ENCODE measurements around the gene RGS3. TPM values are rescaled to one million over a fixed set of nuclear protein-coding genes. Genes with fewer than 3 reads are reported as not detected.

The RGS3 gene
- total and polyA plus RNA-seq, 2 of the 13 experiments (the other 11 are each of a cell fraction or from before 2014, with no cell fraction given), result 17.1 to 28.8 TPM

DNA sequence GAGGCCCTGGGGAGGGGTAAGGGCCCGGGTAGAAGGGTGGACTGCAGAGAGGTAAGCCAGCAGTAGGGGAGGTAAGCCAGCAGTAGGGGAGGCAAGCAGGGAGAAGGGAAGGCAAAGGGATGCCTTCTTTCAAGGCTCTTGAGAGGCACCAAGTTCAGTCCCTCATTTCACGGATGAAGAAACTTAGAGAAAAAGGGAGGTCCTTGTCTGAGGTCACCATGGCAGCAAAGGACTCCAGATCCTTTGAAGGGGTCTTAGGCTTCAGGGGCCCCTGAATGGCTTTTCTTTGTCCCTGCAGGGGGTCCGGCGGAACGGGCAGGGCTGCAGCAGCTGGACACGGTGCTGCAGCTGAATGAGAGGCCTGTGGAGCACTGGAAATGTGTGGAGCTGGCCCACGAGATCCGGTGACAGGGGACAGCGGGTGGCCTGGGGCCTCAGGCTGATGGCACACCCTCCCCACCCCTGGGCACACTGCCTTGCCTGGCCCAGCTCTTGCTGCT lies 42.6 kb downstream of the RGS3 start:
- H3K4me3 ChIP-seq (replicated peaks in 1 of 3; ENCODE audit: insufficient read depth in 1 of 3, low read depth in 2 of 3, low read length in 3 of 3), result peak overlapping the region; percentile 14 to 32 (median 19); a peak in 3 of 6 replicates
- H3K4me1 ChIP-seq (ENCODE audit: insufficient read depth, low read length), result peaks cover 94% of the 10 kb centered on the region
- WGBS (ENCODE audit: low lambda C conversion rate), result 95% methylated on average over 6 of the region's 9 CpGs
- intact Hi-C loops (cut with micrococcal nuclease; ENCODE audit: unreplicated experiment) (loop anchor here (5.0 kb wide), 2 partner anchors 44 to 59 kb away; partner anchors contain the start of gene RGS3), in situ Hi-C loops (cut with HindIII; ENCODE audit: extremely low pct_ligation_motif_present, low pct_unique_long_range_greater_than_20kb) (no loop called here)
- FAIRE-seq (no peak), ATAC-seq (no peak), DNase-seq (ENCODE audit: low spot score) (no peak)
- H3K4me2 ChIP-seq (ENCODE audit: low read depth, low read length), result peak overlapping the region; percentile 71
- H3K9me3 ChIP-seq (ENCODE audit: low read length), result no peaks in the 10 kb centered on the region
- BruUV-seq (replicated peaks), result no TSS peak
- H2AFZ ChIP-seq (ENCODE audit: low read length), result no peak overlapping the region
- ChIA-PET POLR2A (interaction anchor here (2.0 to 2.1 kb wide), 2 partner anchors 12 to 96 kb away, joined by 9 to 15 read pairs; partner anchors contain the start of genes C9orf43 and POLE3), CTCF (ENCODE audit: low intra/inter-chr PET ratio, low total read pairs) (no interaction called here)
- H3K36me3 ChIP-seq (replicated peaks in 1 of 2; ENCODE audit: control insufficient read depth in 1 of 2, insufficient read depth in 2 of 2, low read length in 2 of 2), result peaks cover 6 to 34% of the 10 kb centered on the region in 2 experiments; a peak in 4 of 5 replicates
- peak overlapping the region; percentile 90 for H3K27ac ChIP-seq (ENCODE audit: extremely low read length, insufficient read depth, low read length)
- H3K27me3 ChIP-seq (ENCODE audit: control insufficient read depth in 1 of 2, insufficient read depth in 2 of 2, low read length in 2 of 2), result no peaks in the 10 kb centered on the region
- H4K20me1 ChIP-seq (ENCODE audit: insufficient read depth, low read length), result no peaks in the 10 kb centered on the region
- peaks cover 15% of the 10 kb centered on the region for H3K79me2 ChIP-seq (ENCODE audit: insufficient read depth, low read length)
- H3K9ac ChIP-seq (ENCODE audit: insufficient read depth, low read depth, low read length), result peak overlapping the region; percentile 65
- TF ChIP-seq MED8 (CRISPR knock-in tag; IDR thresholded peaks at IDR 0.05; ENCODE audit: insufficient replicate concordance), result no peak
- no peak for TF ChIP-seq PRMT3 (CRISPR knock-in tag; IDR thresholded peaks at IDR 0.05; ENCODE audit: borderline replicate concordance, low read depth)
- TF ChIP-seq, protein P1, sequence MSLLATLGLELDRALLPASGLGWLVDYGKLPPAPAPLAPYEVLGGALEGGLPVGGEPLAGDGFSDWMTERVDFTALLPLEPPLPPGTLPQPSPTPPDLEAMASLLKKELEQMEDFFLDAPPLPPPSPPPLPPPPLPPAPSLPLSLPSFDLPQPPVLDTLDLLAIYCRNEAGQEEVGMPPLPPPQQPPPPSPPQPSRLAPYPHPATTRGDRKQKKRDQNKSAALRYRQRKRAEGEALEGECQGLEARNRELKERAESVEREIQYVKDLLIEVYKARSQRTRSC (CRISPR knock-in tag; IDR thresholded peaks at IDR 0.05; ENCODE audit: low read depth), result no peak
- no peak for TF ChIP-seq ZNF605 (CRISPR knock-in tag; IDR thresholded peaks at IDR 0.05)
- TF ChIP-seq, protein P2, sequence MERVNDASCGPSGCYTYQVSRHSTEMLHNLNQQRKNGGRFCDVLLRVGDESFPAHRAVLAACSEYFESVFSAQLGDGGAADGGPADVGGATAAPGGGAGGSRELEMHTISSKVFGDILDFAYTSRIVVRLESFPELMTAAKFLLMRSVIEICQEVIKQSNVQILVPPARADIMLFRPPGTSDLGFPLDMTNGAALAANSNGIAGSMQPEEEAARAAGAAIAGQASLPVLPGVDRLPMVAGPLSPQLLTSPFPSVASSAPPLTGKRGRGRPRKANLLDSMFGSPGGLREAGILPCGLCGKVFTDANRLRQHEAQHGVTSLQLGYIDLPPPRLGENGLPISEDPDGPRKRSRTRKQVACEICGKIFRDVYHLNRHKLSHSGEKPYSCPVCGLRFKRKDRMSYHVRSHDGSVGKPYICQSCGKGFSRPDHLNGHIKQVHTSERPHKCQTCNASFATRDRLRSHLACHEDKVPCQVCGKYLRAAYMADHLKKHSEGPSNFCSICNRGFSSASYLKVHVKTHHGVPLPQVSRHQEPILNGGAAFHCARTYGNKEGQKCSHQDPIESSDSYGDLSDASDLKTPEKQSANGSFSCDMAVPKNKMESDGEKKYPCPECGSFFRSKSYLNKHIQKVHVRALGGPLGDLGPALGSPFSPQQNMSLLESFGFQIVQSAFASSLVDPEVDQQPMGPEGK (CRISPR knock-in tag; IDR thresholded peaks at IDR 0.05), result no peak
- no peak for TF ChIP-seq CCDC6 (CRISPR knock-in tag; IDR thresholded peaks at IDR 0.05)
- TF ChIP-seq, protein P3, sequence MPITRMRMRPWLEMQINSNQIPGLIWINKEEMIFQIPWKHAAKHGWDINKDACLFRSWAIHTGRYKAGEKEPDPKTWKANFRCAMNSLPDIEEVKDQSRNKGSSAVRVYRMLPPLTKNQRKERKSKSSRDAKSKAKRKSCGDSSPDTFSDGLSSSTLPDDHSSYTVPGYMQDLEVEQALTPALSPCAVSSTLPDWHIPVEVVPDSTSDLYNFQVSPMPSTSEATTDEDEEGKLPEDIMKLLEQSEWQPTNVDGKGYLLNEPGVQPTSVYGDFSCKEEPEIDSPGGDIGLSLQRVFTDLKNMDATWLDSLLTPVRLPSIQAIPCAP (CRISPR knock-in tag; IDR thresholded peaks at IDR 0.05; ENCODE audit: low read depth), result no peak
- TF ChIP-seq ZNF816 (CRISPR knock-in tag; IDR thresholded peaks at IDR 0.05; ENCODE audit: borderline replicate concordance), result no peak
- TF ChIP-seq CBX5 (CRISPR knock-in tag; IDR thresholded peaks at IDR 0.05; ENCODE audit: borderline replicate concordance), result no peak
- TF ChIP-seq PHF21A (CRISPR knock-in tag; IDR thresholded peaks at IDR 0.05), result no peak
- no peak for TF ChIP-seq TBL1XR1 (IDR thresholded peaks at IDR 0.05; ENCODE audit: borderline replicate concordance, low read length, partially characterized antibody)
- TF ChIP-seq U2AF2 (IDR thresholded peaks at IDR 0.05; ENCODE audit: low read depth, low read length), result no peak
- TF ChIP-seq, protein P4, sequence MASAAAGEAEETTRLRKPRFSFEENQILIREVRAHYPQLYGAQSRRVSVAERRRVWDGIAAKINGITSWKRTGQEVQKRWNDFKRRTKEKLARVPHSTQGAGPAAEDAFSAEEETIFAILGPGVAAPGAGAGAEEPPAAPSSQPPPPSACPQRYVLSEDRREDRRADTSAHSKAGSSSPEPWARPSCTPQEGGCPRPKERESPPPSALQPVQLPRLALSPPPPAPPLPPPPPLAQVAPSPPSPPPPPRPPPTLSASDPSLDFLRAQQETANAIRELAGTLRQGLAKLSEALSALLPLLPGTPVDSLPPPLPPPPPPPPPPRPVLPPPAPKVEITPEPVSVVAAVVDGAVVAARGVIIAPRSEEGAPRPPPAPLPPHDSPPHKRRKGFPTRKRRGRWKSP (CRISPR knock-in tag; IDR thresholded peaks at IDR 0.05), result no peak
- TF ChIP-seq PLRG1 (conservative IDR thresholded peaks at IDR 0.05), result no peak
- TF ChIP-seq, protein P5, sequence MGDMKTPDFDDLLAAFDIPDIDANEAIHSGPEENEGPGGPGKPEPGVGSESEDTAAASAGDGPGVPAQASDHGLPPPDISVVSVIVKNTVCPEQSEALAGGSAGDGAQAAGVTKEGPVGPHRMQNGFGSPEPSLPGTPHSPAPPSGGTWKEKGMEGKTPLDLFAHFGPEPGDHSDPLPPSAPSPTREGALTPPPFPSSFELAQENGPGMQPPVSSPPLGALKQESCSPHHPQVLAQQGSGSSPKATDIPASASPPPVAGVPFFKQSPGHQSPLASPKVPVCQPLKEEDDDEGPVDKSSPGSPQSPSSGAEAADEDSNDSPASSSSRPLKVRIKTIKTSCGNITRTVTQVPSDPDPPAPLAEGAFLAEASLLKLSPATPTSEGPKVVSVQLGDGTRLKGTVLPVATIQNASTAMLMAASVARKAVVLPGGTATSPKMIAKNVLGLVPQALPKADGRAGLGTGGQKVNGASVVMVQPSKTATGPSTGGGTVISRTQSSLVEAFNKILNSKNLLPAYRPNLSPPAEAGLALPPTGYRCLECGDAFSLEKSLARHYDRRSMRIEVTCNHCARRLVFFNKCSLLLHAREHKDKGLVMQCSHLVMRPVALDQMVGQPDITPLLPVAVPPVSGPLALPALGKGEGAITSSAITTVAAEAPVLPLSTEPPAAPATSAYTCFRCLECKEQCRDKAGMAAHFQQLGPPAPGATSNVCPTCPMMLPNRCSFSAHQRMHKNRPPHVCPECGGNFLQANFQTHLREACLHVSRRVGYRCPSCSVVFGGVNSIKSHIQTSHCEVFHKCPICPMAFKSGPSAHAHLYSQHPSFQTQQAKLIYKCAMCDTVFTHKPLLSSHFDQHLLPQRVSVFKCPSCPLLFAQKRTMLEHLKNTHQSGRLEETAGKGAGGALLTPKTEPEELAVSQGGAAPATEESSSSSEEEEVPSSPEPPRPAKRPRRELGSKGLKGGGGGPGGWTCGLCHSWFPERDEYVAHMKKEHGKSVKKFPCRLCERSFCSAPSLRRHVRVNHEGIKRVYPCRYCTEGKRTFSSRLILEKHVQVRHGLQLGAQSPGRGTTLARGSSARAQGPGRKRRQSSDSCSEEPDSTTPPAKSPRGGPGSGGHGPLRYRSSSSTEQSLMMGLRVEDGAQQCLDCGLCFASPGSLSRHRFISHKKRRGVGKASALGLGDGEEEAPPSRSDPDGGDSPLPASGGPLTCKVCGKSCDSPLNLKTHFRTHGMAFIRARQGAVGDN (CRISPR knock-in tag; IDR thresholded peaks at IDR 0.05), result peak; percentile 41
- no peak for TF ChIP-seq MIXL1 (CRISPR knock-in tag; IDR thresholded peaks at IDR 0.05)
